NCI-H128 (cell line): ENCODE data around the gene GPC6.

Source experiments
- DNase-seq: peaks from one replicate; lab custom pipeline; 2025; ENCODE audit not compliant: unreplicated experiment; lab: John Stamatoyannopoulos, UW

Gene GPC6

GRCh38 chr13:93558637-93559036 is 332.0 kb downstream of the GPC6 start:
- DNase-seq: no peak

DNA sequence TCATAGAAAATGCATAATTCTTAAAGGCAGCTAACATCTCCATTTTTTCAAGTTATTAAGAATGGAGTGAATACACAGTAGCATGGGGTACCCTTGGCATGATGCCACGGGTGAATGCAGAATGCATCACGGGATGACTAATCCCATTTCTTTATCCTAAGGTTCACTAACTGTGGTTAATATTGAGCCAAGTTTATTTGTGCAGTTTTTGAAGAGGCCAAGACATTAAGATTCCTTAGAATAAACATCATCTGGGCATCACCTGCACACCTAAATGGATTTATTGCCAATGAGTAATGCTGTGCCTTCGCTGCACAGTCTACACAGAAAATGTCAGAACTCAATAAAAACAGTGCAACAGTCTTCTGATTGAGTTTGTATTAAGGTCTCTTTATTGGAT is 333.1 kb downstream of the GPC6 start:
- DNase-seq: no peak

DNA sequence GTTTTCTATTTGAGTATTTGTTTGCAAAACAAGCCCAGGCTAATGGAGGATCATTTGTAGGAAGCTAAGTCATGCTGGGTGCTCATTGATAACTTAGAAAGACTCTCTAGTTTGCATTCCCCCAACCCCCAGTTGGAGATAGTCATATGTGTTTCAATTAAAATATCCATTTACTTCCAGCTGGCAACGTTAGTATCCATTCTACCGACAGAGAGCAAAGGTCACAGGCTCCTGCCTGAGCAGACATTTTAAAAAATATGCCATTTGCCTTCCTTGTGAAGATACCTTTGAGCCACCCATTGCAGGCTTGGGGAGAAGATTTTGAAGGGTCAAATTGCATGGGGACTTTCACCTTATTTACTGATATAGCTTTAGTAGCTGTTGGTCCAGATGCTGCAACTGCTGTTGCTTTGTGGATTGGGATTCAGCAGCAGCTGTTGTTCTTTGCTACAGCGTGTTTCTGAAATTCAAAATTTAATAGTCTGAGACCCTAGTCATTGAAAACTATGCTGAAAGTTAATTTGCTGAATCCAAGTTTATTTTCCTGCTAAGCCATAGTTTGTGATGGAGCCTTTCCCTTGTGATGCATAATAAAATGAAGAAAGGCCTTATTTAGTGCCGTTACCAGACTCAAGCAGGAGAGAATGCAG is 335.1 kb downstream of the GPC6 start:
- DNase-seq: no peak

DNA sequence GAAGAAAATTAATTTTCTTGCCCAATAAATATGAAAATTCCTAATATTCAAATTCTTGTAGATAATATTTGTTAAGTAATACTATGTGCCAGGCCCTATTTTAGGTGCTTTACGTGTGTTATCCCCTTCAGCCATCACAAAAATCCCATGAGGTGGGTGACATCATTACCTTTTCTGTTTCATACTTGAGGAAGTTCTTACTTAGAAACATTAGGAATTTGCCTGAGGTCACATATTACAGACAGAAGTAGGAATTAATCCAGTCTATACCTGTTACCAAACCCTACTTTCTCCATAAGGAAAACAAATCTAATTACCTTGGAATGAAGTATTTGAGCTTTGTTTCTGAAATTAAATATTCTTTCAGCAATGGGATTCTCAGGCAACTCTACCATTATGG is 336.1 kb downstream of the GPC6 start:
- no peak for DNase-seq

DNA sequence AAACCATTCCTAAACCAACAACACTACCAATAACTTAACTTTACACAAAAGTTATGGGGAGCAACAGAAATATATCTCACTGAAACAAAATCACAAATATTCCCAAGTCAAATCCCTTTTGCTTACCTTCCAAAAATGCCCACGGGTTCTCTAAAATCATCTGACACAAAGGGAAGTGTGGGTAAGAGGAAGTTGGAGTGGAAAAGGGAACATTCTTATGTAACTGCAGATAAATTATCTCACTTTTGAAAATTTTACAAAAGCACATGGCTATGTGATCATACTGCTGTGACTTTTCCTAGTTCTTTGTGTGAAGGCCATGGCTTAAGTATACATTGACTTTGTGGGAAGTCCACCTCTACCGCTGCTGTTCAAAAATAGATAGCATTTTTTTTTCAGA is 350.5 kb downstream of the GPC6 start:
- no peak for DNase-seq

DNA sequence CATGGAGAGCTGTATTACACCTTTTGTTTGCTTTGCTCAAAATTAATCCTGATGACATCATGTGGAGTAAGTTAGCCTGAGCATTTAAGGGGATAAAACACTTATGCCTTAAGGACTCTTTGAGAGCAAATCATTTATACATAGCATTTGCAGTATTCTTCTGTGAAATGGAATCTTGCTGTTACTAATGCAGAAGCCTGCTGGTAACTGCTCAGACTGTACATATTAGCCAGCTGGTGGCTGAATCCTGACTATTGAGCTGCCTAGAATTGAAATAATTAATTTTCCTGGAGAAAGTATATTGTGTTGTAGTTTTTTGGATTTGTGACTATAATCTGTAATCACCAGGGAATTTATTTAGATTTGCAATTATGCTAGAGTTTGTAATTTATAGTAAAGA is 363.2 kb downstream of the GPC6 start:
- DNase-seq: peak; percentile 3

DNA sequence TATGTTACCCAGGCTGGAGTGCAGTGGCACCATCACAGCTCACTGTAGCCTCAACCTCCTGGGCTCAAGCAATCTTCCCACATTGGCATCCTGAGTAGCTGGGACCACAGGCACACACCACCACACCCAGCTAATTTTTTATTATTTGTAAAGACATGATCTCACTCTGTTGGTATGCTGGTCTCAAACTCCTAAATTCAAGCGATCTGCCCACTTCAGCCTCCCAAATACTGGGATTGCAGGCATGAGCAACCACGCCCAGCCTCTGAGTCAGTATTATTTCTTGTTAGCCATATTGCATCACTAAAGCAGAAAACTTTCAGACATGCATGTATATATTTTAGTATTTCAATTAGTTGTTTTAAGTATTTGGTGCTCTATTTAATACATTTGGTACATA is 376.4 kb downstream of the GPC6 start:
- DNase-seq: no peak

- DNase-seq: no peak
Measured at GRCh38 chr13:93614776-93615175, 388.2 kb downstream of the GPC6 start.

- no peak for DNase-seq
Measured at GRCh38 chr13:93620181-93620765, 393.7 kb downstream of the GPC6 start.

GRCh38 chr13:93621051-93621450 is 394.4 kb downstream of the GPC6 start:
- DNase-seq: no peak

GRCh38 chr13:93621966-93622365 is 395.4 kb downstream of the GPC6 start:
- DNase-seq: no peak

- DNase-seq: peak; percentile 11
Measured at GRCh38 chr13:93624311-93624777, 397.7 kb downstream of the GPC6 start.

- DNase-seq: no peak
Measured at GRCh38 chr13:93625536-93625935, 398.9 kb downstream of the GPC6 start.

GRCh38 chr13:93628136-93628797 is 401.7 kb downstream of the GPC6 start:
- DNase-seq: no peak

- DNase-seq: no peak
Measured at GRCh38 chr13:93635616-93636032, 409.0 kb downstream of the GPC6 start.

- DNase-seq: no peak
Measured at GRCh38 chr13:93637852-93638251, 411.2 kb downstream of the GPC6 start.

- DNase-seq: no peak
Measured at GRCh38 chr13:93640452-93640851, 413.8 kb downstream of the GPC6 start.

- no peak for DNase-seq
Measured at GRCh38 chr13:93646245-93646644, 419.6 kb downstream of the GPC6 start.

GRCh38 chr13:93649496-93649895 is 422.9 kb downstream of the GPC6 start:
- no peak for DNase-seq

DNA sequence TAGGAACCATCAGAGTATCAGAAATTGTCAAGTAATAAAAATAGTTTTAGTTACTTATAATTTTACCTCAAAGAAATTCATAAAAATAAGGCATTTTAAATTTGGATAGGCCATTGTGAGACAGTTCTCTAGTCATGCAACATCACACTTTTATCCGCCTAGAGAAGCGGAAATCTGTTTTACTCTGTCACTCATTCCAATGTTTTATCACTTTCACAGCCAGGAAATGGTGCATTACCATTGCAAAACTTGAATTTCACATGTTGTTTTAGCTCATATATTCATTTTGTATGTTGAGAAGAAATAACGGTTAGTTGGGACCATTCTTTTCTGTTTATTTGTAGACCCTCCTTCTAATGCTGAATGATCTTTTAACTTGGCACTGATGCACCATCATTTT is 427.2 kb downstream of the GPC6 start:
- DNase-seq: no peak

GRCh38 chr13:93655154-93655553 is 428.5 kb downstream of the GPC6 start:
- no peak for DNase-seq

DNA sequence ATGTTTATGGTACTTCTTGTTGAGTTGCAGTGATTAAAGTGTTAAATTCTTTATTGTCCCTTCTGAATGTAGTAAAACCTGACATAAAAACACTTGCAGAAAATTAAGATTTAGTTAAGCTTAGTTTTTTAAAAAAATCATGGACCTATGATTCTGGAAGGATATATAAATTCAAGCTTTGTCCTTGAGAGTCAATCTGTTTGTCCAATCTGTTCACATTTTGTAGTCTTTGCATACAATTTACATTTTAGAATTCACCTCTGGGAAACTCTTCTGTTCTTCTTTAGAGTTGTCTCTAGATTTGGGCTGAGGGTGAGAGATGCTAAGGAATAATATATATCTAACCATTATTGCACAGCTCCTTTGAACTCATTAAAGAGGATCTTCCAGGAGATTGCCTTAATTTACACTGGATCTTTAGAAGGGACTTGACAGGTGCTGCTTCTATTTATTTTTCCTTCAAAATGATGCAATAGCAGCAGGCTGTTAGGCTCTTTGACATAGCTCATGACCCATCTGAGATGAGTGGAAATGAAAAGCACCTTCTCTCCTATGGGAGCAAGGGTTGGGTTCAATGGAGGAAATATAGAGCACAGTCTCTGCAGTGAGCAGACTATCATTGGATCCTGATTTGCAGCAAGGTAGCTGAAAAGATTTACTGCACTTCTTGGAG is 433.9 kb downstream of the GPC6 start:
- DNase-seq: no peak
